RWPE1 (cell line): ENCODE data around the gene MED1.

Source experiments
- CTCF ChIA-PET: fragments of 350-600 bp; sonication (Branson Sonifier 250); formaldehyde crosslinking; extraction: SDS; loops from one replicate; lab custom pipeline; 2021; lab: Yijun Ruan, JAX
- POLR2A ChIA-PET: fragments of 400-600 bp; formaldehyde crosslinking; extraction: SDS; loops from one replicate; lab custom pipeline; 2020; ENCODE audit warnings: antibody characterized with exemption; ENCODE audit not compliant: low non-redundant PET; lab: Yijun Ruan, JAX
- DNase-seq: peaks from one replicate; pipeline ENCODE4 v3.0.0; 2012; ENCODE audit warnings: low spot score
- H3K27ac ChIP-seq: fragments of 450-650 bp; 2 replicates; pipeline ENCODE4 v1.5.1; 2017
- CTCF ChIP-seq: fragments of 450-650 bp; conservative IDR thresholded peaks from 2 replicates; pipeline ENCODE4 v1.5.1; 2017; ENCODE audit warnings: low read depth, mild to moderate bottlenecking

Gene MED1

GRCh38 chr17:39365872-39366271 lies 85.2 kb downstream of the MED1 start:
- DNase-seq, result no peak
- no peak overlapping the region for H3K27ac ChIP-seq

GRCh38 chr17:39365242-39365641 lies 85.8 kb downstream of the MED1 start:
- ChIA-PET CTCF (no interaction called here), POLR2A (no interaction called here)
- no peak overlapping the region for H3K27ac ChIP-seq
- no peak for DNase-seq
- no peak for TF ChIP-seq CTCF

More at GRCh38 chr17:39365872-39366271, 85.2 kb downstream of the MED1 start:
- POLR2A ChIA-PET, result no interaction called here
- CTCF ChIA-PET, result interaction anchor here (0.6 kb wide), 1 partner anchor 27 kb away, joined by 4 read pairs; no protein-coding TSS in a partner anchor
- no peak for TF ChIP-seq CTCF

- CTCF ChIA-PET, result no interaction called here
- no peak for TF ChIP-seq CTCF
- POLR2A ChIA-PET, result no interaction called here
- DNase-seq, result no peak
- H3K27ac ChIP-seq, result no peak overlapping the region
These were observed 86.6 kb downstream of the MED1 start for GRCh38 chr17:39364236-39365025.

DNA sequence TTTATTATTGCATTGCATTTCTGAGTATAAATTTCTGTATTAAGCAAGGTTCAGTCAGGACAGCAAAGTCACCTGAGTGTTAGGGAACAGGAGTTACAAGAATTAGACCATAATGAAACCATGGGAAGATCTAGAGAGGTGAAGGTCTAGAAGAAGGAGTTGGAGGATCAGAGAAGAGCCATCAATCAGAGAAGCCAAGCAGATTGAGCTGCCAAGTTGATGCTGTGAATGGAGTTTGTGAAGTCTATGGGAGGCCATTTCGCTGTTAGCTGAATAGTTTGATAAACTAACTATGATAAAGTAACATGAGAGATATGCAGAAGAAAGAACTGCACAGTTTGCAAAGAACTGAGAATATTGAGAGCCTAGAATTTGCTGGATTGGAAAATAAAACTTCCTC lies 90.0 kb downstream of the MED1 start:
- ChIA-PET CTCF (no interaction called here), POLR2A (no interaction called here)
- DNase-seq, result no peak
- TF ChIP-seq CTCF, result no peak
- H3K27ac ChIP-seq, result no peak overlapping the region

DNA sequence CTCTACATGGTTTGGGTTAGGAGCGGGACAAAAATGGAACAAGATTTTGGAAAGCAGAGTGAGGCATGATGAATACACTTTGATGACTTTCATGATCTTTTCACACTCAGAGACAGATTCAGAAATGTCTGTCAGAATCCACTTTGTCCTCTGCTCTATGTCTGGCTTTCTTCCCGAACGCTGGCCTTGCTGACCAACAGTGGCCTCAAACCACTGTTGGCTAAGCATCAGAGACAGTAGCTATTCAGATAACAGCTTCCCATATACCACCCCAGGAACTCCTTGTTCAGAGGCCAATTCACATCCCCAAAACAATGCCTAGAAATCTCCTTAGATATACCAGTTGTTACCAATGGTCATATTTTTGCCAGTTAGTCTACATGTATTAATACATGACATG lies 90.5 kb downstream of the MED1 start:
- POLR2A ChIA-PET, result no interaction called here
- TF ChIP-seq CTCF, result no peak
- no peak for DNase-seq
- H3K27ac ChIP-seq, result no peak overlapping the region
- CTCF ChIA-PET, result no interaction called here

DNA sequence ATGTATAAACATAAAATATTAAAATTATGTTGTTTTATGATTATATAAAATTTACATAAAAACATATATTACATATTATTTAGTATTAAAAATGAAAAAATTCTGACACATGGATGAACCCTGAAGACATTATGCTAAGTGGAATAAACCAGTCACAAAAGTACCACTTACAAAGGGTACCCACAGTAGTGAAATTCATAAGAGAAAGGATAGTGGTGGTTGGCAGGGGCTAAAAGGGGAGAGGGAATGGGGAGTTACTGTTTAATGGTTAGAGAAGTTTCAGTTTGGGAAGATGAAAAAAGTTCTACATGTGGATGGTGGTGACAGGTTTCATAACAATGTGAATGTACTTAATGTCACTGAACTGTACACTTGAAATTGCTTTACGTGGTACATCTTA lies 91.1 kb downstream of the MED1 start:
- ChIA-PET POLR2A (no interaction called here), CTCF (no interaction called here)
- no peak overlapping the region for H3K27ac ChIP-seq
- no peak for DNase-seq
- no peak for TF ChIP-seq CTCF
